Dedifferentiated amniotic fluid mesenchymal stem cell (primary cell): ENCODE results near the gene RGS11.

Experiments used
- DNase-seq: peaks from one replicate; pipeline ENCODE4 v3.0.0-alpha.2; 2016; ENCODE audit errors: extremely low spot score

The RGS11 gene

DNA sequence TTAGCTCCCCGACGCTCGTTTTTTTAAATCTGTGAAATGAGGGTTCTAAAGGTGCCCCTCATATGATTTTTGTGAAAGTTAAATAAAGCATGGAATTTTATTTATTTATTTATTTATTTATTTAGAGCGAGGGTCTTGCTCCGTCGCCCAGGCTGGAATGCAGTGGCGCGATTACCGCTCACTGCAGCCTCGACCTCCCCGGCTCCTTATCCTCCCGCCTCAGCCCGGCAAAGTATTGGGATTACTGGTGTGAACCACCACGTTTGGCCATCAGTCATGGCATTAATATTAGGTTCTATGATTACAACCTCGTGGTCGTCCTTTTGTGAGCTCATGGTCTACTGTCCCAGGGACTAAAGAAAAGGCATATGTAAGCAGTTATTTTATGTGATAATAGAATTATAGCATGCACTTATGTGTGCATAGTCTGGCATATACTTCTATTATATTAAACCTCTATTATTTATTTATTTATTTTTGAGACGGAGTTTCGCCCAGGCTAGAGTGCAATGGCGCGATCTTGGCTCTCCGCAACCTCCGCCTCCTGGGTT, 45.9 kb downstream of the RGS11 start:
- DNase-seq = no peak

DNA sequence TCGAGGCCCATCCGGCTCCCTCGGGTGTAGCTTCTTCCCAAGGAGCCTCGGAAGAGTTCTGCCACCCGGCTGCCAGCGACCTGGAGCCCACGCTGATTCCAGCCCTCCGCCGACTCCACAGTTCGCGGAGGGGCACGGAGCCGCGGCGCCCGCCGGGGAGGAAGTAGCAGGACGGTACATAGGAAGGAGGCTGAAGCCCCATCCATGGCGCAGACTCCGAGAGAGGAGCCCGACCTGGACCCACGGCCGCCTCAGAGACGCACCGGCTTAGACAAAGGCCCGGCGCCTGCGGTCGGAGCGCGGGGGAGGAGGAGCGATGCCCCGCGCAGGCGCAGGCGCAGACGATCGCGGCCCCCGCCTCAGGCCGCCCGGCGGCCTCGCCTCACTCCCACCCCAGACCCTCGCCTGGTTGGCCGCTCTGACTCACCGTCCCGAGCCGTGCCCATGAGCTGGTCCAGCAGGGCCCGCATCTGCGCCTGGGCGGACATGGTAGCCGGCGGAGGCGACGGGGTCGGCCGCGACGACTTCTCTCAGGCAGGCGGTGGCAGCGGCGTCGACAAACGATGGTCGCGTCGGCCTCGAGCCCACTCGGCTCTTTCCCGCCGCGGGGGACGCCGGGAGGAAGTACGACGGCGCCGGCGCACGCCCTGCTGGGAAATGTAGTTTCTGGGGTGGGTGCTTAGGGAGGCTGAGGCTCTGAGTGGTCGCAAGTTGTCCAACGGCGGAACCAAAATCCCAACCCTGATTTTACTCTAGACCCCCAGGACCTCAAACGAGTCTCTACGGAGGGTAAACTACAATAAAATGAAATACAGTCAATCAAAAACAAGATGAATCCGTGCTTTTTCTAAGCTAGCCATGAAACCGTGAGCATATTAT, 46.7 kb downstream of the RGS11 start, which contains the start of gene LUC7L:
LUC7L (minus strand) TSS at position 598 of the 879 bp plus-strand sequence; CDS start at position 488, 110 bp downstream.
- peak; percentile 79 for DNase-seq

DNA sequence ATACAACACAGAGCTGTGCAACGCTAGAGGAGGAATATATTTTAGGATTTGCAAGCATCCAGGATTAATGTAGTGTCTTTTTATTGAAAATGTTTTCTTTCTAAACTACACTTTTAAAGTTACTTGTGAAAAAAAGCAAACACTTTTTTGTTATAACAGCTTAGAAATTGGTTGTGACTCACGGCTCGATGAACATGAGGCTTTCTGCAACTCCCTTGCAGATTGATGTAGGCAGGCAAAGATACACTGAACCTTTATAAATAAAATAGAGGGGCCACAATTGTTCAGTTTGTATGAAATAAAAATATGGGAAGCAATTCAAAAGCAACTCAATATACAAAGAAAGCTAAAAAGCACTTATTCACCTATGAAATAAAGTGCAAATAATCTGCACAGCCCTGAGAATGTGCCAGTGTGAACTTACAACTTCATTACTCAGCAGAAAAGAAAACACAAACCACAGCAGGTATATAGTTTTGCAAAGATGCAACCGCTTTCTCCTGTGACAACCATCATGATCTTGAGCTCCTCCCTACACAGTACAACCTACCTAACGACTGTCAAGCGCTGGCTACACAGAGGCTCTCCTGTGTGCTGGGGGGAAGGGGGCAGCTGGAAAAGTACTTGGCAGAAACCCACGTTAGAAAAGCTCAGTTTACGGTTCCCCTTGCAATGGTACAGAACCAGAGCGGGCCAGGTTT, 47.4 kb downstream of the RGS11 start:
- DNase-seq = no peak

DNA sequence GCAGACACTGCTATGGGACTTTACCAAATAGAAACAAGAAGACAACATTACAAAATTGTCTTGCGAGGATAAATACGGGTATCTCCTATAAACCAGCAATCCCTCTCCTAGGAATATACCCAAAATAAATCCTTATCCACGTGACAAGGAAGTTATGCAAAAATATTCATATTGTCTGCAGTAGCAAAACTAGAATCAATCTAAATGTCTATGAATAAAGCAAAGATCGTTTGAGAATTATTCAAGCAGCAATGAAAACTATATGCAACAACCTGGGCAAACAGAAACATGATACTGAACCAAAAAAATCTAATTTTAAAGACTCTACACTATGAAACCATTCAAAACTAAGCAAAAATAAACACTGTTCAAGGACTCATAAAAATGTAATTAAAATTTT, 55.7 kb downstream of the RGS11 start:
- DNase-seq = no peak
